Neural progenitor cell (in vitro differentiated cells): ENCODE results near the gene FHOD3.

Source experiments
- CTCF ChIP-seq: fragments of 200-600 bp; sonication (generic); IDR thresholded peaks from 2 replicates; pipeline ENCODE4 v1.5.1; 2017; ENCODE audit warnings: antibody characterized with exemption, mild to moderate bottlenecking
- EZH2 ChIP-seq: fragments of 200-600 bp; sonication (generic); IDR thresholded peaks from 2 replicates; pipeline ENCODE4 v1.6.1; 2017; ENCODE audit warnings: antibody characterized with exemption, mild to moderate bottlenecking, moderate library complexity
- EZH2phosphoT487 ChIP-seq: fragments of 200-600 bp; sonication (generic); IDR thresholded peaks from 2 replicates; pipeline ENCODE4 v1.6.1; 2017; ENCODE audit warnings: antibody characterized with exemption

GRCh38 chr18:36627637-36628036 is 330.1 kb downstream of the FHOD3 start:
- TF ChIP-seq CTCF (no peak), EZH2 (no peak), EZH2phosphoT487 (no peak)
